HEK293 (cell line): ENCODE results near the gene RNH1.
A peak's percentile ranks its signal among the peaks of the same experiment; 100 is the strongest.

Experiments used
- SETDB1 ChIP-seq: IDR thresholded peaks from one replicate; pipeline ENCODE4 v1.6.1; 2017; ENCODE audit warnings: mild to moderate bottlenecking, low read length, moderate library complexity, mixed read lengths; ENCODE audit not compliant: insufficient read length
- SP3 ChIP-seq: fragments of 450-650 bp; formaldehyde crosslinking; IDR thresholded peaks from 2 replicates; pipeline ENCODE4 v1.5.1; 2016; ENCODE audit warnings: missing biosample characterization, missing genetic modification characterization
- TCF7L2 ChIP-seq: IDR thresholded peaks from 2 replicates; pipeline ENCODE4 v1.6.1; 2011; ENCODE audit warnings: low read depth, mild to moderate bottlenecking, inconsistent platforms, low read length, moderate library complexity, borderline replicate concordance
- TSHZ1 ChIP-seq: fragments of 450-650 bp; formaldehyde crosslinking; IDR thresholded peaks from 2 replicates; pipeline ENCODE4 v1.5.1; 2016; ENCODE audit warnings: missing biosample characterization, missing genetic modification characterization, borderline replicate concordance
- ZBTB10 ChIP-seq: fragments of 450-650 bp; formaldehyde crosslinking; IDR thresholded peaks from 2 replicates; pipeline ENCODE4 v1.5.1; 2016; ENCODE audit warnings: missing biosample characterization, missing genetic modification characterization
- ZBTB17 ChIP-seq: fragments of 450-650 bp; formaldehyde crosslinking; IDR thresholded peaks from 2 replicates; pipeline ENCODE4 v1.5.1; 2016; ENCODE audit warnings: missing biosample characterization, missing genetic modification characterization
- ZBTB48 ChIP-seq: fragments of 450-650 bp; formaldehyde crosslinking; IDR thresholded peaks from 2 replicates; pipeline ENCODE4 v1.5.1; 2016; ENCODE audit warnings: missing biosample characterization, missing genetic modification characterization
- ZBTB49 ChIP-seq: fragments of 450-650 bp; formaldehyde crosslinking; IDR thresholded peaks from 2 replicates; pipeline ENCODE4 v1.5.1; 2016; ENCODE audit warnings: missing biosample characterization, missing genetic modification characterization, low read depth
- ZFP69B ChIP-seq: fragments of 450-650 bp; formaldehyde crosslinking; IDR thresholded peaks from 2 replicates; pipeline ENCODE4 v1.5.1; 2016; ENCODE audit warnings: missing biosample characterization, missing genetic modification characterization
- ZNF10 ChIP-seq: fragments of 450-650 bp; formaldehyde crosslinking; IDR thresholded peaks from 2 replicates; pipeline ENCODE4 v1.5.1; 2017; ENCODE audit warnings: missing biosample characterization, missing genetic modification characterization
- ZNF114 ChIP-seq: fragments of 450-650 bp; formaldehyde crosslinking; IDR thresholded peaks from 2 replicates; pipeline ENCODE4 v1.5.0; 2017; ENCODE audit warnings: missing biosample characterization, missing genetic modification characterization
- ZNF16 ChIP-seq: fragments of 450-650 bp; formaldehyde crosslinking; IDR thresholded peaks from 2 replicates; pipeline ENCODE4 v1.5.1; 2016; ENCODE audit warnings: low read depth, missing biosample characterization, missing genetic modification characterization
- ZNF19 ChIP-seq: fragments of 450-650 bp; formaldehyde crosslinking; IDR thresholded peaks from 2 replicates; pipeline ENCODE4; 2016; ENCODE audit warnings: missing biosample characterization, missing genetic modification characterization, low read depth
- ZNF26 ChIP-seq: fragments of 450-650 bp; formaldehyde crosslinking; IDR thresholded peaks from 2 replicates; pipeline ENCODE4 v1.5.1; 2016; ENCODE audit warnings: missing biosample characterization, missing genetic modification characterization
- ZNF311 ChIP-seq: fragments of 450-650 bp; formaldehyde crosslinking; IDR thresholded peaks from 2 replicates; pipeline ENCODE4 v1.5.1; 2017; ENCODE audit warnings: missing biosample characterization, missing genetic modification characterization, borderline replicate concordance
- ZNF341 ChIP-seq: fragments of 450-650 bp; formaldehyde crosslinking; IDR thresholded peaks from 2 replicates; pipeline ENCODE4; 2016; ENCODE audit warnings: low read depth, missing biosample characterization, missing genetic modification characterization
- ZNF362 ChIP-seq: fragments of 450-650 bp; formaldehyde crosslinking; IDR thresholded peaks from 2 replicates; pipeline ENCODE4 v1.5.1; 2016; ENCODE audit warnings: missing biosample characterization, missing genetic modification characterization
- ZNF510 ChIP-seq: fragments of 450-650 bp; formaldehyde crosslinking; IDR thresholded peaks from 2 replicates; pipeline ENCODE4 v1.5.1; 2018; ENCODE audit warnings: mild to moderate bottlenecking, missing genetic modification characterization, missing biosample characterization; ENCODE audit not compliant: insufficient replicate concordance
- ZNF518A ChIP-seq: fragments of 450-650 bp; formaldehyde crosslinking; conservative IDR thresholded peaks from 2 replicates; pipeline ENCODE4 v1.5.1; 2016; ENCODE audit warnings: low read depth, missing biosample characterization, missing genetic modification characterization
- ZNF610 ChIP-seq: fragments of 450-650 bp; formaldehyde crosslinking; IDR thresholded peaks from 2 replicates; pipeline ENCODE4 v1.5.1; 2016; ENCODE audit warnings: missing biosample characterization, missing genetic modification characterization, borderline replicate concordance
- ZNF654 ChIP-seq: fragments of 450-650 bp; formaldehyde crosslinking; IDR thresholded peaks from 2 replicates; pipeline ENCODE4 v1.5.1; 2016; ENCODE audit warnings: low read depth, missing biosample characterization, missing genetic modification characterization
- ZNF785 ChIP-seq: fragments of 450-650 bp; formaldehyde crosslinking; IDR thresholded peaks from 2 replicates; pipeline ENCODE4 v1.5.1; 2016; ENCODE audit warnings: missing biosample characterization, missing genetic modification characterization

RNH1 gene

GRCh38 chr11:506238-506994, 626 bp downstream of the RNH1 start (continued):
- TF ChIP-seq ZNF362 (tag by site-specific recombination) (no peak), TCF7L2 (no peak), ZNF26 (tag by site-specific recombination) (no peak), SETDB1 (no peak), ZNF510 (tag by site-specific recombination) (no peak), ZFP69B (tag by site-specific recombination) (no peak), ZNF311 (tag by site-specific recombination) (no peak), ZBTB10 (tag by site-specific recombination) (peak; percentile 45), ZNF610 (no peak), SP3 (peak; percentile 59; the same call in 1 of the 2 replicates), ZBTB17 (tag by site-specific recombination) (peak; percentile 62), ZBTB49 (no peak), ZNF16 (no peak), ZNF785 (no peak), ZNF341 (peak; percentile 99), ZNF10 (tag by site-specific recombination) (no peak), ZNF654 (tag by site-specific recombination) (no peak), ZNF19 (no peak), TSHZ1 (tag by site-specific recombination) (no peak), ZBTB48 (tag by site-specific recombination) (peak; percentile 91), ZNF518A (tag by site-specific recombination) (peak; percentile 15; the same call in 1 of the 2 replicates), ZNF114 (tag by site-specific recombination) (no peak)
